ENCODE measurements around the gene RFTN1.

Gene RFTN1

DNA sequence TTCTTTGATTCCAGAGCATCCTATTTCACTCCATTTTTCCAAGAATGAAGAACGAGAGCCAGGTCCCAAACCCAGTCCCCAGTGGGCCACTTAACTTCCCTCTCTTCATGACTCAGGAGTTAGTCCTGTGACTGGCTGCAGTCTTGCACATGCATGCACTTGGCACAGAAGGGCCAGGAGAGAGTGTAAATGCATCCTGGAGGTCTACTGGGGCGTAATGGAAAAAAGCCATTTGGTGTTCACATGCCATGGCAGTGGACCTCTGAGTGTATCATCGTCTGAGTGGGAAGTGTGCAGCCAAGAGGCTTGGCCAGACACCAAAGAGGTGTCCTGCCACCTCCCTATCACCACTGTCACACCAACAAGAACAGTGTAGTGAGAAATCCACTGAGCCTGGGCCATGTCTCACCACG lies 15.1 kb upstream of the RFTN1 start:
- DNase-seq (ENCODE audit: low read depth): peak; percentile 58

GRCh38 chr3:16528106-16528505 lies 14.6 kb upstream of the RFTN1 start:
- no peak for DNase-seq (ENCODE audit: low read depth)

GRCh38 chr3:16524196-16524595 lies 10.7 kb upstream of the RFTN1 start:
- DNase-seq (ENCODE audit: low read depth): no peak

DNA sequence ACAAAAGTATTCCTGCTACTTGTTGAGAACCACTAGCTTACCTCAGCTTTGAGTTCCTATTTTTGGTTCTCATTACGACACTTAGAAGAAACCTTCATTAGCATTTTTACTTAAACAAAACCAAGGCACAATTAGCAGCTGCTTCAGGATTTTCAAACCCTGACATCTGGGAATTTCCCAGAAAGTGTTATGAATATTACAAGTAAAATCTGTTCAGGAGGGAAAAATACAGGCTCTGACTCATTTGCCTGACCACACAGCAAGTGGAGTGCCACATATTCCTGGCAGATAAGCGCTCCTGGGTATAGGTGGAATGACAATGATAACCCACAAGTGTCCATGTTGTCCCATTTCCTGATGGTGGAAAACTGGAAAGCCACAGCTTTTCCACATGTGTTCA lies 10.3 kb upstream of the RFTN1 start:
- DNase-seq (ENCODE audit: low read depth): no peak

DNA sequence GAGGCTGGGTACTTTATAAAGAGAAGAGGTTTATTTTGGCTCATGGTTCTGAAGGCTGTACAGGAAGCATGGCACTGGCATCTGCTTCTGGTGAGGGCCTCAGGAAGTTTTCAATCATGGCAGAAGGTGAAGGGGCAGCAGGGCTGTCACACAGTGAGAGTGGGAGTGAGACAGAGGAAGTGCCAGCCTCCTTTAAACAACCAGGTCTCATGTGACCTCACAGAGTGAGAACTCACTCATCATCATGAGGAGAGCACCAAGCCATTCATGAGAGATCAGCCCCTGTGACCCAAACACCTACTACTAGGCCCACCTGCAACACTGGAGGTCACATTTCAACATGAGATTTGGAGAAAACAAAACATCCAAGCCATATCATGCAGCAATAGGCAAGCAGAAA lies 9.3 kb upstream of the RFTN1 start:
- DNase-seq (ENCODE audit: low read depth): no peak

GRCh38 chr3:16520970-16521881 lies 7.7 kb upstream of the RFTN1 start:
- no peak for DNase-seq (ENCODE audit: low read depth)

DNA sequence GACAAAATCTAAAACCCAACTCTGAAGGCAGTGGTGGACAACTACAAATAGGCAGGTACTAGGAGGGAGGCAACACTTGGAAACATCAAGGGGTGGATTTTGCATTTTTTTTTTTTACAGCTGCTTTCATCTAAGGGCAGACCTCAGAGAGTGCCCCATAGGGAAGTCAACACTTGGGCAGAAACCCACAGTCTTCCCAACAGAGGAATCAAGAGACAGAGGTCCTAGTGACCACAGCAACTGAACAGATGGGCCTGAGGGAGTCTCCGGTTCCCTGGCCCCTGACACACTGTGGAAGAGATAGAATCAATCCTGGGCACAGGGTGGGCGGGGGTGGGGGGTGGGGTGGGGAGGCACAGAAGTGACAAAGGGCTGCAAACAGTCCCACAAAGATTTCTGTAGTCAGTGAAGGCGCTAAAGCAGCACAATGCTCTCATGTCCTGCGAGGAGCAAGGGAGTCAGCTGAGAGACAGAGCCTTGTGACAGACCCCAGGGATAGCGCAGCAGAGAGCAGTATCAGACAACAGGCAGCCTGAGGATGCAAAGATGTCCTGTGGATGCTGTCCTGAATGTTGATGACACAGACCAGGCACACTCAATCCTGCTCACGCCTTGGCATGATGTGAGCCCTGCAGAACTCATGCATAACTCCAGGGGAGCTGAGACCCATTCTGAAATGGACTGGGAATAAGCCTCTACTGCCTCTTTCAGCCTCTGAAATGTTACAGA lies 6.9 kb upstream of the RFTN1 start:
- DNase-seq (ENCODE audit: low read depth): no peak

GRCh38 chr3:16516695-16517481 lies 3.4 kb upstream of the RFTN1 start:
- peak; percentile 60 for DNase-seq (ENCODE audit: low read depth)

- DNase-seq (ENCODE audit: low read depth): no peak
These were observed 2.5 kb upstream of the RFTN1 start for GRCh38 chr3:16515885-16516420.

- no peak for DNase-seq (ENCODE audit: low read depth)
These were observed 1.4 kb upstream of the RFTN1 start for GRCh38 chr3:16514755-16515353.

GRCh38 chr3:16514021-16514700 lies 662 bp upstream of the RFTN1 start:
- no peak for DNase-seq (ENCODE audit: low read depth)

DNA sequence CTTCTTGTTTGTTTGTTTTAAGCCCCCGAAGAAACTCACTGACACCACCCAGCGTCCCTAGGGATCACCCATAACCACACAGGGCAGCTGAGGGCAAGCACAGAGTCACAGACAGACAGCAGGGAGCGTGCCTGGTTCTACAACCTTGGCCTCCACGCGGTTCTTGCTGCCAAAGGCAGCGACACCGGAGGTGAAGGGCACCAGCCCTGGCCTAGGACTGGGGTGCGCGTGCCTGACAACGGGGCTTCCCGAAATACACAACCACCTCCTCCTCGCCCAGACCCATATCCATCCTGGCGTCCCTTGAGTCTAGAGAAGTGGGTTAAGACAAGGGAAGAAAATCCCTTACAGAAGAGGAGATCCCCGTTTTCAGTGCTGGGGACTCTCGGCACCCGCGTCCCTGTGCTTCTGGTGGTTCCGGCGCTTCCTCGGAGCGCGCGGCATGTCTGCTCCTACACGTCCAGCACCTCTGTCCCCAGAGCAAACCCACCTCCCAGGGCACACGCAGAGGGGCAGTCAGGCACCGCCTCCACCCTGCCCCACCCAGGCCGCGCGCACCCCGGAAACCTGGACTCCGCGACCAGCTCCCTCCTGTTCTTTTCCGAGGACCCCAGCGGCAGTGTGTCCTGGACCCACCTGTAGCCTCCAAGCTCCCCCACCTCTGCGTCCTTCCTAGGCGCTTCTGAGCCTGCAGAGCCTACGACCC lies 911 bp downstream of the RFTN1 start:
- no peak for DNase-seq (ENCODE audit: low read depth)

- DNase-seq (ENCODE audit: low read depth): peak; percentile 93
These were observed 1.6 kb downstream of the RFTN1 start for GRCh38 chr3:16511681-16512434.

GRCh38 chr3:16510620-16511319 lies 2.7 kb downstream of the RFTN1 start:
- DNase-seq (ENCODE audit: low read depth): no peak

DNA sequence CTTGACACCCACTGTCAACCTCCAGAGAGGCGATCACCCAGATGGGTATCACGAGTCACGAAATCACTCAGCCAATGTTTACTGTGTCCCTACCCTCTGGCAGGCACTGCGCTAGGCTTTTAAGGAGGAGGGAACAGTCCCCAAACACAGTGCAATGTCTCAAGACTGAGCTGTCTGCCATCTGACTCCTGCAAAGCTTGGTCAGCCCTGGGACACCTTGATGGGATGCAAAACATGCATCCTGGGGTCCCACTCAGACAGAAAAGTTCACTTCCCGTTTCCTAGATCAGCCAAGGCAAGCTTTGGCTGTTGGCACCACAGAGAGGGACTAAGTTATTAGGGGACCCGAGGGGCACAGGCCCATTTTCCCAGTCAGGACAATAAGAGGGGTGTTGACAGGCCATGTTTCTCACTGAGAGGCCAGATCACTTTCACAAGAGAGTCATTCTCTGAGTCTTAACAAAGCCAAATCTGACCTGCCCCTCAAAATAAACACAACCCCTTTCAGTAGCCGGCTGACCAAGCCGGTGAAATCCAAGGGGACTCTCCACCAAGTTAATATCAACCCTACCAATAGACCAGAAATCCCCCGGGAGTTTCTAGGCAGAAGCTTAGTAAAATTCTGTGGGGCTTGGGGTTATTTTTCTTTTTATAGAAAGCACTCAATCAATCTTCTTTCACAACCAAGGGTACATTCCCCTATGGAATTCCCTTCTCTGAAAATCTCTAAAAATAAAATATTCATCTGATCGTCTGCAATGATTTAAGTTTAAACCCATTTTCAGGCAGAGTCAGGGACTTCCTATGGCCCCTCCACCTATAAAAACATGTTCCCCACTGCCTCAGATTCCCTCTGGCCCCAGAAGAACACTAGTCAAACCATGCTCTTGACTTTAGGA lies 3.5 kb downstream of the RFTN1 start:
- DNase-seq (ENCODE audit: low read depth): no peak

- DNase-seq (ENCODE audit: low read depth): peak; percentile 59
These were observed 4.9 kb downstream of the RFTN1 start for GRCh38 chr3:16508591-16508995.

DNA sequence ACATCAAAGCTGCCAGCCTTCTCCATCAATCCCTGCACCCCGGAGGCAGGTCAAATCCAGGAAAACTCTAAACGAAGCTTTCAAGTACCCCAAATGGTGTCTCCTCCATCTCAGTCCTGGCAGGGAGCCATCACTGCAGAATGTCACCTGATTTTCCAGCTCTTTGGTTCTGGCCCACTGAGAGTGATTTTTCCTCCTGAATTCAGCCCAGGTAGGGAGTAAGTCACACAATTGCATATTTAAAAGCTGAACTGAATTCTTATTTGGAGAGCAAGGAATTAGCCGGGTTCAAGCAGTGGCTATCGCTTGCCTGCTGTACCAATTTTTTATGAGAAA lies 5.3 kb downstream of the RFTN1 start:
- DNase-seq (ENCODE audit: low read depth): no peak

GRCh38 chr3:16507578-16508242 lies 5.8 kb downstream of the RFTN1 start:
- DNase-seq (ENCODE audit: low read depth): no peak
